ENCODE data around the gene CCM2.

Gene CCM2

DNA sequence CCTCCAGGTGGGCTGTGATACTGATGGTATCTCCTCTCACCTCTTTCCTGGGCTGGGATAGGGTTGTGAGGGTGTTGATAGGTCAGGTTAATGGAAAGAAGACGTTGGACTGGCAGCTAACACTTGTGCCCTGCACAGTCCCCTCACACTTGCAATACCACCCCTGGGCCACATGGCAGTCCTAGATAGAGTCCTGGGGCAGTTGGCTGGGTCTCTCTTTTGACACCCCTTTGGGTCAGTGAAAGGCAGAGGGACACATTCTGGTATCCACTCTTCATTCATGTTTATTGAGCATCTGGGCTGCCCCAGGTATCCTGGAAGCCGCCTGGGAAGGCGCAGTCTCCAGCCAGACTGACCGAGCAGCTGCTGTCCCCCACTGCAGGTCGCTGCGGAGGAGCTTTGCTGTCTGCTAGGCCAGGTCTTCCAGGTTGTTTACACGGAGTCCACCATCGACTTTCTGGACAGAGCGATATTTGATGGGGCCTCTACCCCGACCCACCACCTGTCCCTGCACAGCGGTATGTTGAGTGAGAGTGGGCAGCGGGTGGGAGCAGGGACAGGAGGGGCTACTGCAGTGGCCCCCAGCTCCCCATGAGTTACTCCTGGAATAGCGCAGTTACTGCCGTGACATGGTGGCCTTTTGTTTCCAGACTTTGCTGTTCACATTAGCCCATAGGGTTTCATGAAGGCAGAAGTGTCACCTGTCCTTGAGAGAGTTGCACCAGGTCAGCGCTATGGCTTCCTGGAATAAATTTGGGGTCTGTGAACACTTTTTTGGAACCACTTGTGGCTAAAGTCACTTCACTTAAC lies 69.6 kb downstream of the CCM2 start:
- DNase-seq: no peak

DNA sequence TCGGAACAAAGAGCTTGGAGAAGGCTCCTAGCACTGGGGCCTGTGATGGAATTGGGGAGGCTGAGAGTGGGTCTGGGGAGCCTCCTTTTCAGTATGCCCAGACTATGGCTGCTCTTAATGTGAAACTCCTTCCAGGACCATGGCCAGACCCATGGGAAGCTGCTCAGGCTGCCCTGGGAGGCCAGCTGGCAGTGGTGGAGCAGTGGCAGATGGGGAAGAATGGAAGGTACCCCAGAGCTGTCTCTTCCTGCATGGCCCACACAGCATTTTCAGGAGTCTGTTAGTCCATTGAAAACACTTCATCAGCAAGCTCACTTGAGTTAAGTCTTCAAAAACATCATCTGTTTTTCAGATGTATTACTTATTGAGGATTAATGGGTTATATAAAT lies 70.2 kb downstream of the CCM2 start:
- DNase-seq: no peak

DNA sequence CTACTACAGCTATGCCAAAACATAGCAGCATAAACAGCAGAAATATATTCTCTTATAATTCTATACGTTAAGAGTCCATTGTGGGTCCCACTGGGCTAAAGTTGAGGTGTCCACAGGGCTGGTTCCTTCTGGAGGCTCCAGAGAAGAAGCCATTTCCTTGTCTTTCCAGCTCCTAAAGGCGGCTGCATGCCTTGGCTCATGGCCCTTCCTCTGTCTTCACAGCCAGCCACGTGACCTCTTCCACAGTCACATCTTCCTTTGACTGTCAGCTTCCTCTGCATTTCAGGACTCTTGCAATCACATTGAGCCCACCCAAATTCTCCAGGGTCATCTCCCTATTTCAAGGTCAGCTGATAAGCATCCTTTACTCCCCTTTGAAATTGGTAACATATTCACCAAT lies 71.5 kb downstream of the CCM2 start:
- no peak for DNase-seq

DNA sequence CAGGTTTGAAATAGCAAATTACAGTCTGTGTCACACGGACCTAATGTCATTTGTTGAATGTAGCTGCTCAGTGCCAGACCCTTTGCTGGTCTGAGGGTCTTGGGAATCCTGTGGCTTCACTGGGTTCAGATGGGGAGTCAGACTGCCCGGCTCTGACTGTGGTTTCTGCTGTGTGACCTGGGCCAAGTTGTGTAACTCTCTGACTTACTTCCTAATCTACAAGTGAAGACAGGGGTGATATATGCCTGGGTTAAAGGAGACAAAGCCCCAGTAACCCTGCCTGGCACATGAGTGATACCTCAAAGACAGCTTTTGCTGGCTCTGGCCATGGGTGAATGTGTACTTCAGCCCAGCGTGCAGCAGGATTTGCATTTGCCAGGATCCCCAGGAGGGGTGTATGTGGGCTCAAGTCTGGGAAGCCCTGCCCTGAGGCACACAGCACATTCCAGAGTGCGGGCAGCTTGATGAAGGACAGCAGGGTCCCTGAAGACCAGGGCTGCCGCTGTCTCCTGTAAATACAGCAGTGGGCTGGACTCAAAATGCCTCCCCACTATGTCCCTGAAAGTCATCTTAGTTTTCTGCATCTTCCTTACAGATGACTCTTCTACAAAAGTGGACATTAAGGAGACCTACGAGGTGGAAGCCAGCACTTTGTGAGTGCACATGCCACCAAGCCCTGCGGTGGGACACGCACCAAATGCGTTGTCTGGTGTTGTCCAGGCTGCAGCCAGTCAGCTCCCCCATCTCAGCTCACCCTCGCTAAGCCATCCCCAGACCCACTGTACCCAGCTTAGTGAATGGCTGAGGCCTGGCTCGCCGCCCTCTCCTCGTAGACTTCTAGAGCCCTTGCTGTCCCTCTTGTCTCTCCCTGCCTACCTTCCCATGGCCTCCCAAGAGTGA lies 72.4 kb downstream of the CCM2 start:
- DNase-seq: no peak

DNA sequence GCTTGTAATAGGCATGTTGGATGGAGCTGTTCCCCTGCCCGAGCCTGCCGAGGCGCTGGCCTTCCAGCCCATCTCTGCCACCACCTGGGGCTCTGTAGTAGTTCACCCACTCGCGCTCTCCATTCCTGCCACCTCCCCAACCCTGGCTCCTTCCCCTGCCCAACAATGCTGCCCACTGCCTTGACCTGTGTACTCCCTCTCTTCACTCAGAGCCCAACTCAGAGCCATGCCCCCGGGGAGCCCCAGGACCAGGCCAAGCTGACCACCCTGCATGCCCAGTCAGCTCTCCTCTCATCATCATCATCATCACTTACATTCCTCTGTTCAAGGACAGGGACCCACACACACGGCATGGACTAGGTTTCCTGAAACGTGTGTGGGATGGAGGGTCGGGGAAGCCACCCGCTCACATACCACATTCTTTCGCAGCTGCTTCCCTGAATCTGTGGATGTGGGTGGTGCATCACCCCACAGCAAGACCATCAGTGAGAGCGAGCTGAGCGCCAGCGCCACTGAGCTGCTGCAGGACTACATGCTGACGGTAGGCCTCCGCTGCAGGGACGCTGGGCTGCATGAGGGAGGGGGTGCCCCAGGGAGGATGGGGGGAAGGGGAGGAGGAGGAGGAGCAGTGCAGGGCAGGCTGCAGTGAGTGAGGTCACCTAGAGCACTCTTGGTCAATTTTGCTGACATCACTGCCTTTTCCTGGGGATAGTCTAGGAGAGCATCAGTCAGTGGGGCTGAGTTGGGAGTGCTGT lies 73.2 kb downstream of the CCM2 start:
- DNase-seq: no peak

DNA sequence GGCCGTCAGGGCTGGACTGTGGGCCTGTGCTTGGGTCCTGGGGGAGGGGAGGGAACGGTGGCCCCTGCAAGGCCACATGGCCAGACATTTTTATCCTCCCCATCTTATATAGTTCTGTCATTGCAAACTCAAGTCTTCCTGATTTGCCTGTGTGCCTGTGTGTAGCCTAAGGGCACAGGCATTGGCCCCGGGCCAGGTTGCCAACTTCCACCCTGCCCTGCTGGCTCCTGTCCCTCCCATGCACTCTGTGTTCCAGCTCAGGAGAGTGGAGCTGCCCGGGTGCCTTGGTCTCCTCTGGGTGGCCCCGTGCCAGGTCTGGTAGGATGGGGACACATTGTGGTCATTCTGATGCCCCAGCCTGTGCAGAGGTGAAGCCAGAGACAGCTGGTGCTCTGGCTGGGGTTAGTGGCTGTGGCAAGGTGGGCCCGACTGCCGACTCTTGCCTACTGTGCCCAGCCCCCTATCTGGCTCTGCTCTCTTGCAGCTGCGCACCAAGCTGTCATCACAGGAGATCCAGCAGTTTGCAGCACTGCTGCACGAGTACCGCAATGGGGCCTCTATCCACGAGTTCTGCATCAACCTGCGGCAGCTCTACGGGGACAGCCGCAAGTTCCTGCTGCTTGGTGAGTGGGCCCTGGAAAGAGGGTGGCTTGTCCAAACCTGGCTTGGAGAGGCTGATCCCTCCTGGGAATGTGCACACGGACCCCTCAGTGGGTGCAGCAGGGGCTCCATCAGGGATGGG lies 74.0 kb downstream of the CCM2 start:
- no peak for DNase-seq

DNA sequence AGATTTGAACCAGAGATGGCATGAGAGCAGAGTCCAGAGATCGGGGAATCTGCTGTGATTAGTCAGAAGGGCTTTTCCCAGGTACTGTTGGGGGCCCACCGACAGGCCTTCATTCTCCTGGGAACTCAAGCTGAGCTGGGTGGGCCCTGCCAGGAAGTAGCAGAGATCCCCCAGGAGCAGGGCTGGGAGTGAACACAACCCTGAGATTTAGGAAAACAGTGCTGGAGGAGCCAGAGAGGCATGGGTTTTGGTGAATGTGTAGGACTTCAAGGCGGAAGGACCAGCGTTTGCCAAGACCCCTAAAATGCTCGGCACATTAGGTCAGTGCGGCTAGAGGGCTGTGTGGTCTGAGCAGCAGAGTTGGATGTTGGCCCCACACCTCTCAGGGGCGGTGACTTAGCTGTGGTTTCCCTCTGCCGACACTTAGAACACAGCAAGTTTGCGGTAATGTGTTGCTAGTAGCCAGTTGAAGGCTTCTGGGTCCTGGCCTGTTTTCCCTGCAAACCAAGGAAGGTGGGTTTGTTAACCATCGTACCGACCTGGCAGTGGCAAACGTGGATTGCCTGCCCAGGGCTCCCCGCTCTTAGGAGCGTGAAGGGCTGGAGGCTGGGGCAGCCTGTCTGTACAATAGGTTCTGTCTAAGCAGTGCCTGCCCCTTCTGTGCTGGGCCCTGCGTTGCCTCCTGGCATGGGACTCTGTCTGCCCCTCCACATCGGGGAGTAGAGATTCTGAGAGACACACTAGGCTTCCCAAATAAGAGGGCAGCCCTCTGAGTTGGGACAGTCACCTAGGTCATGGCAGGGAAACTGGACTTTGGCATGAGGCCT lies 74.7 kb downstream of the CCM2 start:
- no peak for DNase-seq

DNA sequence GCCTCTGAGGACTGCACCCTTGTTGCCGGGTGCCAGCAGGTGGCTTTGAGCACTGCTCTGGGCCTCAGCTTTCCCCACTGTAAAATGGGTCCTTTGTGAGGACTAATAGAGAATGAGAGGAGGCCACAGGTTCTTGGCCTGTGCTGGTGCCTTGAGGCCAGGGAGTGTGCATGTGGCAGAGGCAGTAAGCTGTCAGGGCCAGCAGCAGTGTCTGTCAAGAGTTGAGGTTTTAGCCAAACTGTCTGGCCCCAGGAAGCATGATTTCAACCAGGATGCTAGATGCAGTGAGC lies 75.3 kb downstream of the CCM2 start:
- no peak for DNase-seq

DNA sequence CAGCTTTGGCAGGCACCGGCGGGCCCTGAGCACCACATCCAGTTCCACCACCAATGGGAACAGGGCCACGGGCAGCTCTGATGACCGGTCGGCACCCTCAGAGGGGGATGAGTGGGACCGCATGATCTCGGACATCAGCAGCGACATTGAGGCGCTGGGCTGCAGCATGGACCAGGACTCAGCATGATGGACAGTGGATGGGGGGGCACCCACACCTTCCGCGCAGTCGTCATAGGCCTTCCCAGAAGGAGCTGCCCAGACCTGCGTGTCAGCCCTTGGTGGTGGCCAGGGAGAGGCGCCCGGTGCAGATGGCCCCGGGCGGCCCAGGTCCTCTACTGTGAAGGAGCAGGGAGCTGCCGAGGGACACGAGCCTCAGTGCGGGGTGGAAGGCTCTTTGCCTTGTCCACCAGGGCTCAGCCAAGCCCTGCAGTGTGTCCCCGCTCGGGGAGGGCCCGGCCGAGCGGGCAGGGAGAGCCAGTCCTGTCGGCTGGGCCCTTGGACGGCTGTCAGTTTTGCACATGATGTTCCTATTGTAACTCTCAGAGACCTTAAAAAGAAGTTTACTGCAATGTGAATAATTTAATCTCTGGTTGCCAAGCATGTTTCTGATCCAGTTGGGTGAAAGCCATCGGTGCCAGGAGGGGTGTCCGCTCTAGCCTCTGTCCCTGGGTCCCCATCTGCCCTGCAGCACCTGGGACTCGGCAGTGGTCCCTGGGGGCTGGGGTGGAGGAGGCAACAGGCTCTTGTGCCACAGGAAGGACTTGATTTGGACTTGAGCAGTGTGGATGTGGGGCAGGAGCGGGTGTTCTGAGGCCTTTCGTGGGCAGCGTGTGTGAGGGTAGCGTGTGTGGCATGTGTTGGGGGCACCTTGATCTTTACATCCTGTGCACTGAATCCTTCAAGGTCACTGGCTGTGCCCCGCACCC lies 76.1 kb downstream of the CCM2 start:
- no peak for DNase-seq

DNA sequence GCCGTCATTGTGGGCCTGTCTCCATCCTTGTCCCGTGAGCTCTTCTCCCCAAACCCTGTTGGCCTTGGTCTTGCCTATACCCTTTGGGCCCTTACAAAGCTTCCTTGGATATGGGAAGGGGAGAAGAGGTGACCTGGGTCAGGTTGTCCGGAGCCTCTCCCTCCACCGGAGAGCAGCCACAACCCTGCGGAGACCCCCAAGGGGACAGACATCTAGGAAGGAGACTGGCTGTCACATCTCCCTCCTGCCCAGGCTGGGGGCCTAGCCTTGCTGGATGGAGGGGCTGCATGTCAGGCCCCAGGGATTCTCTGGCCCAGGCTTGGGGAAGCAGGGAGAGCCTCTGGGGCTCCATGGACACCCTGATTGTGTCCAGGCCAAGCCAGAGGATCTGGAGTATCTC lies 76.9 kb downstream of the CCM2 start:
- no peak for DNase-seq

DNA sequence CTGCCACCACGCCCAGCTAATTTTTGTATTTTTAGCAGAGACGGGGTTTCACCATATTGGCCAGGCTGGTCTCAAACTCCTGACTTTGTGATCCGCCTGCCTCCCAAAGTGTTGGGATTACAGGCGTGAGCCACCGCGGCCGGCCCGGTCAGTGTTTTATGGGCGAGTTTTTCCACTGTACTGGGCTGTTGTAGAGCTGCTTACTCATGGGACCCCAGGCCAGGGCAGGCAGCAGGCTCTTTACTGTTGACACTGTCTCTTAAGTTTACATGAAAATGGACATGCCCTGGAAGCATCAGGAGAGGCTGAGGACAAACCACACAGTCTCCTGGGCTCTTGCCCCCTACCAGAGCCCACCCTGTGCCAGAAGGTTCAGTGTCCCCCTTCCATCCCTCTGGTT lies 77.6 kb downstream of the CCM2 start:
- DNase-seq: no peak

DNA sequence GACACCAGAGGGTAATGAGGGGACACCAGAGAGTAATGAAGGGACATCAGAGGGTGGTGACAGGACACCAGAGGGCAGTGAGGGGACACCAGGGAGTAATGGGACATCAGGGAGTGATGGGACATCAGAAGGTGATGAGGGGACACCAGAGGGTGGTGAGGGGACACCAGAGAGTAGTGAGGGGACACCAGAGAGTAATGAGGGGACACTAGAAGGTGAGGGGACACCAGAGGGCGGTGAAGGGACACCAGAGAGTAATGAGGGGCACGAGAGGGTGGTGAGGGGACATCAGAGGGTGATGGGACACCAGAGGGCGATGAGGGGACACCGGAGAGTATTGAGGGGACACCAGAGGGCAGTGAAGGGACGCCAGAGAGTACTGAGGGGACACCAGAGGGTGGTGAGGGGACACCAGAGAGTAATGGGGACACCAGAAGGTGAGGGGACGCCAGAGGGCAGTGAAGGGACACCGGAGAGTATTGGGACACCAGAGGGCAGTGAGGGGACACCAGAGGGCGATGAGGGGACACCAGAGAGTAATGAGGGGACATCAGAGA lies 78.2 kb downstream of the CCM2 start:
- DNase-seq: no peak

DNA sequence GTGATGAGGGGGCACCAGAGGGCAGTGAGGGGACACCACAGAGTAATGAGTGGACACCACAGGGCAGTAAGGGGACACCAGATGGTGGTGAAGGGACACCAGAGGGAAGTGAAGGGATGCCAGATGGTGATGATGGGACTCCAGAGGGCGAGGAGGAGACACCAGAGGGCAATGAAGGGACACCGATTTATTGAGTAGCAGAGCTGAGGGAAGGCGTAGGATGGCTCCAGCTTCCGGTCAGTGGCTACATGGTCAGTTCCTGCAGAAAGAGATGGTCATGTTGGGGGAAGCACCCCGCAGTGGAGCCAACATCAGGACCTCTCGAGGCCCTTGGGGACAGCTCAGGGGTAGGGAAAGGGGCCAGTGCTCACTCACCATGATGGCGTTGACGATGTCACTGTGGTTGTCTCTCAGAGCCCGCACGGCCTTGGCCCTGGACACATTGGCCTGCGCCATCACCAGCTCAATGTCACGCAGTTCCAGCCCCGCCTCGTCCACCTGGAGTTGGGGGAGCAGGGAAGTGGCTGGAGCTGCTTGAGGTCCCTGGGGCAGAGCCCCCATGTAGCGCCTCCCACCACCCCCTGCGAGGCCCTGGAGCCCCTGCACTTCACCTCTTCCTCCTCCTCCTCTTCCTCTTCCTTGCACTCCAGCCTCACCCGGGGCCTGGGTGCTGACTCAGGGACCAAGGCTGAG lies 80.4 kb downstream of the CCM2 start:
- DNase-seq: no peak

DNA sequence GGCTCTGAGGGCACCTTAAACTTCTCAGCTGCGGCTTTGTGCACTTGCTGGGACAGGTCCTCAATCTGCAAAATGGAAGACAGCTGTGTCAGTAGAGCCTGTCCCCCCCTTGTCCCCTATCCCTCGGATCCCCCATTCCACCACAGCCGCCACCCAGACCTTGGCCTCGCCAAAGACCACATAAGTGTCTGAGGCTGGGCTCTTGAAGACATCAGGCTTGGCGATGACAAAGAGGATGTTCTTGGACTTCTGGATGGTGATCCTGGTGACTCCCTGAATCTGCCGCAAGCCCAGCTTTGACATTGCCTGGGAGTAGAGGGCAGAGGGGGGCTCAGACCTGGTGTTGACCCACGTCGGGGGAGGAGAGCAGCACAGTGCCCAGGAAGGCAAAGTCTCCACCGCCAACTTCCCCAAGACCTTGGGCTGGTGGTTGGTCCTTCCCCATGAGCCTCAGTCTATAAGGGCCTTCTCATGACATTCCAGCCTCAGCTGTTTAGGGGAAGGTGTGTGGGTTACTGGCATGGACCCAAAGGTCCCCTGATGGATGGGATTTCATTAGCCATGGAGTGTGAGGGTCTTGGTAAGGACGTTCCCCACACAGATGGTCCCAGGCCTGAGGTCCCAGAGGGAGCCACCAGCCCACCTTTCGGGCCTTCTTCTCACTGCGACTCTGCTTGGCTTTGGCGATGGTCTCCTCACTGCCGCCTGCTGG lies 81.1 kb downstream of the CCM2 start:
- DNase-seq: no peak

DNA sequence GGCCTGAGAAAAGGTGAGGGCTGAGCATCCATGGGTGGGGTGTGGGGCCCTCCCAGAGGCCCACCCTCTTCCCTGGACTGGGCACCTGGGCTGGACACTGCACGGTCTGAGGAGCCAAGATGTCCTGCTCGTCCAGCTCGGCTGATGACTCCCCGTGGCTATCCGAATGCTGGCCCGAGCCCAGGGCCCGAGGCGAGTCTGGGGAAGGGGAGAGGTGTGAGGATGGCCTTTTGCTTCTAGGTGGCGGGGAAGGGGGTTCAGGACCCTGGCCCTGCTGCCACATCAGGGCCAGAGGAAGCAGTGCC lies 81.6 kb downstream of the CCM2 start:
- DNase-seq: no peak

DNA sequence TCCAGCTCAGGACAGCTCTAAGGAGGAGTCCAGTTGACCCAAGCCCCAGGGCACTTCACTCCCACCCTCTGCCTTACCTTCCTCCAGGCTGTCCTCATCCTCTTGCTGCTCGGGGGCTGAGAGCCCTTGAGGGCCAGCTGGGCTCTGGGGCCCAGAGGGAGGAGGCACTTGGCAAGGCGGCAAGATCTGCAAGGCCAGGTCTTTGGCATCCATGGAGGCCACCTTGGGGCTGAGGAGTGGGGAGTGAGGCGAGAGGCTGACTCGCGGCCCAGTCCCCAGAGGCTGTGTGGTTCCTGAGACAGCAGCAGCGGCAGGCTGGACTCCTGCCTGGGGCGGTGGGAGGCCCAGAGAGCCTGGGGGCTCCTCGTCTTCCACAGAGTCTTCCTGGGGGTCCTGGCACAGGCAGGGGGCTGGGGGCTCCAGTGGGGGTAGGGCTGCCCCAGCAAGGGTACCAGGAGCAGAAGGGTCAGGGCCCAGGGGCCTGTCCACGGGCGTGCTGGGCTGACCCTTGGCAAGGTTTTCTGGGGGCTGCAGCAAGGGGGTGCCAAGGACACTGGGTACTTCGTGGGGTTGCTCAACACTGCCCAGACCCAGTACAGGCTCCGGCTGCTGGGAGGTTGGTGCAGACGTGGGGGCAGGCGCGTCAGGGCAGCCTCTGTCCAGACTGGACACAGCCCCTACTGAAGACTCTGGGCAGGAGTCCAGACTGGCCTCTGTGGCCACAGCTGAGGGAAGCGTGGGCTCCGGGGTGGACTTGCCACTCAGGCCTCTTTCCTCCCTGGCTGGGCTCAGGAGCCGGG lies 82.2 kb downstream of the CCM2 start:
- no peak for DNase-seq

DNA sequence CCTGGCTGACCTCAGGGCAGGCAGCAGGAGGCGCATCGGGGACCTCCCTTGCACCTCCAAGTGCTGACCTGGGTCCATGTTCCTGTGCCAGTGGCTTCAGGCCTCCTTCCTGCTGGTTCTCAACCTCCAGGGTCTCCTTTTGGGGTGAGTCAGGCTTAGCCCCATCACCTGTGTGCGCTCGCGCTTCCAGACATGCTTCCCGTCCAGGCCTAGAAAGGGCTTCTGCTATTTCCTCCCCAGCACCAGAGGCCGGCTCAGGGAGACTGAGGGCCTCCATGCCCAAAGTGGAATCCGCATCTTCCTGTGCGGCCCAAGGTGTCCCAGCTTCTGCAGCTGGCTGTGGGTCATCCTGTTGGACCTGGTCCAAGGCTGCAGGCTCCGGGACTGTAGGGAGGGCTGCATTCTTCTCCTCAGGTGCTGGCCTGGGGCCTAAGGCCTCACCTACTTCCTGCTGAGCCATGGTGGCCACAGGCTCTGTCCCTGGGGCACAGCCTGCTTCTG lies 82.9 kb downstream of the CCM2 start:
- DNase-seq: no peak

DNA sequence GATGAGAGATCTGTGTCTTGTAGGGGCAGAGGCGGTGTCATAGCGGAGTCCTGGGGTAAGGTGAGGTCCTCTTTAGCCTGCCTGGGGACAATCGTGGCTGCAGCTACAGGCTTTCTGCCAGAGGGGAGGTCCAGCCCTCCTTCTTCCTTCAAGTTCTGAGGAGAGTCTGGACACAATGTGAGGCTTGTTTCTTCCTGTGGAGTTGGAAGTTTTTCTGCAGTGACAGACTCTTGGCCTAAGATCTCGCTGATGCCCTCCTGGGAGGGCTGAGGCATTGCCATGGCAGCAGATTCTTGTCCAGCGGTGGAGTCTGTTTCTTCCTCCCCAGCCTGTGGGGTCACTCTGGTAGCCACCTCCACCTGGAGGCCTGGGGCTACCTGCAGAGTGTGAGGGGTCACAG lies 84.3 kb downstream of the CCM2 start:
- no peak for DNase-seq

All from stimulated activated CD4-positive, alpha-beta T cell treated with anti-CD3 and anti-CD28 coated beads, Interleukin-1b, Interleukin-23, amount 100 ng/mL, for 48 hours (primary cell).